ENCODE results near the gene RTP1. TPM values are rescaled to one million over a fixed set of nuclear protein-coding genes. Genes with fewer than 3 reads are reported as not detected.

The RTP1 gene, protein sequence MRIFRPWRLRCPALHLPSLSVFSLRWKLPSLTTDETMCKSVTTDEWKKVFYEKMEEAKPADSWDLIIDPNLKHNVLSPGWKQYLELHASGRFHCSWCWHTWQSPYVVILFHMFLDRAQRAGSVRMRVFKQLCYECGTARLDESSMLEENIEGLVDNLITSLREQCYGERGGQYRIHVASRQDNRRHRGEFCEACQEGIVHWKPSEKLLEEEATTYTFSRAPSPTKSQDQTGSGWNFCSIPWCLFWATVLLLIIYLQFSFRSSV
- not detected for polyA plus RNA-seq (2012; ENCODE audit: insufficient read length, low read depth)

DNA sequence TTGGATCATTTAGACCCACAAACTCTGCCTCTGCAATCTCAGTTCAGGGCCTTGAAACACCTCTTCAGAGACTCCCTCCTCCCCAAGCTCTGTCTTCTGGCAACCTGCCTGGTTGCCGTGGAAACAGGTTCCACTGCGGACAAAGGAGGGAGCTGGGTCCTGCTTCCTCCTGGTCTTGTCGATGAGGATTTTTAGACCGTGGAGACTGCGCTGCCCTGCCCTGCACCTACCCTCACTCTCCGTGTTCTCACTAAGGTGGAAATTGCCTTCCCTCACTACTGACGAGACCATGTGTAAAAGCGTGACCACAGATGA is at the start of gene RTP1:
TSS of gene RTP1 (plus strand) at position 152 of the 315 bp plus-strand sequence. CDS start at position 182, 30 bp downstream.
- no peak for TF ChIP-seq TAF1 (IDR thresholded peaks at IDR 0.05; ENCODE audit: borderline replicate concordance, insufficient read depth, low read length)
- no peak for TF ChIP-seq SIN3A (IDR thresholded peaks at IDR 0.05; ENCODE audit: borderline replicate concordance, insufficient read depth, low read length)
- no peak for TF ChIP-seq FOXP2 (optimal IDR thresholded peaks at IDR 0.05; ENCODE audit: borderline replicate concordance, extremely low read depth, extremely low read length, insufficient read depth)
- TF ChIP-seq, protein P1, sequence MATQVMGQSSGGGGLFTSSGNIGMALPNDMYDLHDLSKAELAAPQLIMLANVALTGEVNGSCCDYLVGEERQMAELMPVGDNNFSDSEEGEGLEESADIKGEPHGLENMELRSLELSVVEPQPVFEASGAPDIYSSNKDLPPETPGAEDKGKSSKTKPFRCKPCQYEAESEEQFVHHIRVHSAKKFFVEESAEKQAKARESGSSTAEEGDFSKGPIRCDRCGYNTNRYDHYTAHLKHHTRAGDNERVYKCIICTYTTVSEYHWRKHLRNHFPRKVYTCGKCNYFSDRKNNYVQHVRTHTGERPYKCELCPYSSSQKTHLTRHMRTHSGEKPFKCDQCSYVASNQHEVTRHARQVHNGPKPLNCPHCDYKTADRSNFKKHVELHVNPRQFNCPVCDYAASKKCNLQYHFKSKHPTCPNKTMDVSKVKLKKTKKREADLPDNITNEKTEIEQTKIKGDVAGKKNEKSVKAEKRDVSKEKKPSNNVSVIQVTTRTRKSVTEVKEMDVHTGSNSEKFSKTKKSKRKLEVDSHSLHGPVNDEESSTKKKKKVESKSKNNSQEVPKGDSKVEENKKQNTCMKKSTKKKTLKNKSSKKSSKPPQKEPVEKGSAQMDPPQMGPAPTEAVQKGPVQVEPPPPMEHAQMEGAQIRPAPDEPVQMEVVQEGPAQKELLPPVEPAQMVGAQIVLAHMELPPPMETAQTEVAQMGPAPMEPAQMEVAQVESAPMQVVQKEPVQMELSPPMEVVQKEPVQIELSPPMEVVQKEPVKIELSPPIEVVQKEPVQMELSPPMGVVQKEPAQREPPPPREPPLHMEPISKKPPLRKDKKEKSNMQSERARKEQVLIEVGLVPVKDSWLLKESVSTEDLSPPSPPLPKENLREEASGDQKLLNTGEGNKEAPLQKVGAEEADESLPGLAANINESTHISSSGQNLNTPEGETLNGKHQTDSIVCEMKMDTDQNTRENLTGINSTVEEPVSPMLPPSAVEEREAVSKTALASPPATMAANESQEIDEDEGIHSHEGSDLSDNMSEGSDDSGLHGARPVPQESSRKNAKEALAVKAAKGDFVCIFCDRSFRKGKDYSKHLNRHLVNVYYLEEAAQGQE (IDR thresholded peaks at IDR 0.05; ENCODE audit: insufficient read depth in 1 of 2, low read depth in 2 of 2, low read length in 2 of 2), result no peak
- no peak for TF ChIP-seq POLR2AphosphoS5 (IDR thresholded peaks at IDR 0.05; ENCODE audit: low read depth, low read length)

DNA sequence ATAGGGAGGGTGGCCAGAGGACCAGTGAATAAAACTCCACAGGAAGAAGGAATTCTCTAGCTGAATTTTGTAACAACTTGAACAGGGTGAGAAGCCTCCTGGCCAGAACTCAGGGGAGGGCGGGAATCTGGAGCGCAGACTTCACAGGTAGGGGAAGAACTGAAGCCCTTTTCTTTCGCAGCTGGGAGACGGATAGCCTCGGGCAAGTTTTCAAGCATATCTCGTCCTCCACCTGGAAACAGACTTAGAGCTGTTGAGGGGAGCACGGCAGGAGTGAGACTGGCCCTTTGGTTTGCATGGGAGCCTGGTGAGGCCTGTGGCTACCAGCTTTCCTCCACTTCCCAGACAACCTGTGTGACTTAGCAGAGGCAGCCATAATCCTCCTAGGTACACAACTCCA is 47.1 kb upstream of the RTP1 start:
- TF ChIP-seq TAF1 (IDR thresholded peaks at IDR 0.05; ENCODE audit: borderline replicate concordance, insufficient read depth, low read length), result no peak
- no peak for TF ChIP-seq FOXP2 (optimal IDR thresholded peaks at IDR 0.05; ENCODE audit: borderline replicate concordance, extremely low read depth, extremely low read length, insufficient read depth)
- no peak for TF ChIP-seq SIN3A (IDR thresholded peaks at IDR 0.05; ENCODE audit: borderline replicate concordance, insufficient read depth, low read length)
- no peak for TF ChIP-seq POLR2AphosphoS5 (IDR thresholded peaks at IDR 0.05; ENCODE audit: low read depth, low read length)
- TF ChIP-seq, protein P1 (IDR thresholded peaks at IDR 0.05; ENCODE audit: insufficient read depth in 1 of 2, low read depth in 2 of 2, low read length in 2 of 2), result no peak

DNA sequence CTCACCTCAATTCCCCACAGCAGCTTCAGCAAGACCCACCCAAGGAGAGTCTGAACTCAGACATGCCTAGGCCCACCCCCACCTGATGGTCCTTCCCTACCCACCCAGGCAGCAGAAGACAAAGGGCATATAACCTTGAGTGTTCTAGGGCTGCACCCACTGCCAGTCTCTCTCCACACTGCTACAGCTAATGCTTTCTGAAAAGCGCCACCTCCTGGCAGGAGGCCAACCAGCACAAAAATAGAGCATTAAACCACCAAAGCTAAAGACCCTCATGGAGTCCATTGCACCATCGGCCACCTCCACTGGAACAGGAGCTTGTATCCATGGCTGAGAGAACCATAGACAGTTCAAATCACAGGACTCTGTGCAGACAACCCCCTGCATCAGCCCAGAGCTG is 46.7 kb upstream of the RTP1 start:
- TF ChIP-seq FOXP2 (optimal IDR thresholded peaks at IDR 0.05; ENCODE audit: borderline replicate concordance, extremely low read depth, extremely low read length, insufficient read depth), result no peak
- TF ChIP-seq, protein P1 (IDR thresholded peaks at IDR 0.05; ENCODE audit: insufficient read depth in 1 of 2, low read depth in 2 of 2, low read length in 2 of 2), result no peak
- no peak for TF ChIP-seq TAF1 (IDR thresholded peaks at IDR 0.05; ENCODE audit: borderline replicate concordance, insufficient read depth, low read length)

DNA sequence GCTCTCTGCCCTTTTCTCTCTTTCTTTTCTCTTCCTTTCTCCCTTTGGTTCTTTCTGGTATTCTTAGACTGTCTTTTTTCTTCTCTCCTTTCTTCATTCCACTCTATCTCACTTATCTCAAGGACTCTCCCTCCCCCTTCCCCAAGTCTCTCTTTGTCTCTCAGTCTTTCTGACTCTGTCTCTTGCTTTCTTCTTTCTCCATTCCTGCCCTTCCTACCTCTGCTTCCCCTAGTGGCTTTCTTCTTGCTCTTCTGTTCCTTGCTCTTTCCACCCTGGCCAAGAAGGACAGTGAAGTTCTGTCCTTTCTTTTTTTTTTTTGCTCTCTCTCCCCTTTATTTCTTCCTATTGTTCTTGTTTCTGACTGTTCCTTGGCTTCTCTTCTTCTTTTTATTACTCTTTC is 35.7 kb upstream of the RTP1 start:
- TF ChIP-seq FOXP2 (optimal IDR thresholded peaks at IDR 0.05; ENCODE audit: borderline replicate concordance, extremely low read depth, extremely low read length, insufficient read depth), result no peak
- TF ChIP-seq, protein P1 (IDR thresholded peaks at IDR 0.05; ENCODE audit: insufficient read depth in 1 of 2, low read depth in 2 of 2, low read length in 2 of 2), result no peak
- no peak for TF ChIP-seq SIN3A (IDR thresholded peaks at IDR 0.05; ENCODE audit: borderline replicate concordance, insufficient read depth, low read length)
- no peak for TF ChIP-seq POLR2AphosphoS5 (IDR thresholded peaks at IDR 0.05; ENCODE audit: low read depth, low read length)
- TF ChIP-seq TAF1 (IDR thresholded peaks at IDR 0.05; ENCODE audit: borderline replicate concordance, insufficient read depth, low read length), result no peak

Data from PFSK-1 (cell line).